ENCODE measurements around the gene COPS7A. TPM values are rescaled to one million over a fixed set of nuclear protein-coding genes. Genes with fewer than 3 reads are reported as not detected.
A peak's percentile ranks its signal among the peaks of the same experiment; 100 is the strongest.

COPS7A gene
- total RNA-seq, 3 donors from 2014 or later = 46.5 to 54.4 (median 48.1) TPM

DNA sequence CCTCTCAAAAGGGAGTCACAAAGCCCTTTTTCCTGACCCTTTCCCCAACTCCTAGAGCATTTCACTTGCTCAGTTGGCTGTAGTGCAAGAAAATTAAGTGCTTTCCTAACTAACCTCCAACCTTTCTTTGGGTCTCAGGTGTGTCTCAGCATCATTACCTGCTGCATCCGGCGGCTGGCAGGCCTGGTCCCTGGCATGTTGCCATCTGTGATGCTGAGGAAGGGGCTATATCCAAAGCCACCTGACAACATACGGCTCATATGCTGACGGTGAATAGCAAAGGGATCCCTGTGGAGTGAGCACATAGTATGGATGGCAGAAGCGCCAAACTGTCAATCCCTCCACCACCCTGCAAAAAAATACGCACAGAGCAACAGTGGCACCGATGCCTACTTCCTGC lies 27.9 kb downstream of the COPS7A start:
- H3K36me3 Mint-ChIP-seq (ENCODE audit: insufficient read depth) = peaks cover 25% of the 10 kb centered on the region
- DNase-seq (no peak), ATAC-seq (no peak)
- peaks cover 16% of the 10 kb centered on the region for H3K4me1 Mint-ChIP-seq (ENCODE audit: low read depth)
- H3K4me3 Mint-ChIP-seq = peak overlapping the region; percentile 92
- no peaks in the 10 kb centered on the region for H3K9me3 Mint-ChIP-seq
- H3K27me3 Mint-ChIP-seq (ENCODE audit: low read depth) = no peaks in the 10 kb centered on the region

DNA sequence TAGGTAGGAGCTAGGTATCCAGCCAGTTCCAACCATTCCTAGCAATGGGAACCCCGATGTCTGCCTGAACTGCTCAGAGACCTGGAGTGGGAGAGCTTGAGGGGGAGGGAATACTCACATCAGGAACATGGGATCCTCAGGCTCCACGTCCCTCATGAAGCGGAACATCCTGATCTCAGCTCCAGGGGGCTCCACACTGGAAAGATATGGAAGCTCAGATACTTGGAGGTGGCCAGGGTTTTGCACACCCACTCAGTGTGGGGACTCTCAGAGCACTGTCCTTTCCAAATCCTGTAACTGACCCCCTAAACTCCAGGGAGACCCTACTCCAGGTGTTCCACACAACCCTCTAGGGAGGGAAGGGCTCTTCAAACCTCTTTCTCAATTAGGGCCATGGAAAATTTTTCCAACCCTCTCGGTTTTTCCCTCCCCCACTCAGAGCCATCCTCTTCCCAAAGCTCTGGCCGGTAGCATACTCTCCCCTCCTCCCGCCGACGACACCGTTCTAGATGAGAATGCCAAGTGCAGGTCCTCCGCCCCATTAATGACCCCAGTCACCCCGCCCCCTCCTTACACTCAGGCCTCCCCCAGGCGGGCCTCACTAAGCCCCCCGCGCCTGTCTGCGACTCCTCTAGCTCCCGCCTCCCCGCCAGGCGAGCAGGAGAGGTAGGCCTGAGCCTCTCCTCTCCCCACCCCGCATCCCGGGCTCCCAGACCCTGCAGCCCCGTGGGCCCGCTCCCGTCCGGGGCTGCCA lies 28.5 kb downstream of the COPS7A start:
- Mint-ChIP-seq H3K9me3 (no peaks in the 10 kb centered on the region), H3K27me3 (ENCODE audit: low read depth) (no peaks in the 10 kb centered on the region), H3K4me1 (ENCODE audit: low read depth) (peaks cover 14% of the 10 kb centered on the region), H3K36me3 (ENCODE audit: insufficient read depth) (peaks cover 25% of the 10 kb centered on the region), H3K4me3 (peak overlapping the region; percentile 92)
- peak in 1 of 2 donors; percentile 3 for ATAC-seq
- peak; percentile 29 for DNase-seq

- H3K27me3 Mint-ChIP-seq (ENCODE audit: low read depth) = no peaks in the 10 kb centered on the region
- H3K4me3 Mint-ChIP-seq = peak within 1 kb of the TSS; percentile 92
- DNase-seq = peak; percentile 97
- no peaks in the 10 kb centered on the region for H3K9me3 Mint-ChIP-seq
- peak; percentile 90 to 91 for ATAC-seq
- H3K36me3 Mint-ChIP-seq (ENCODE audit: insufficient read depth) = peaks cover 17% of the 10 kb centered on the region
- H3K4me1 Mint-ChIP-seq (ENCODE audit: low read depth) = peaks cover 14% of the 10 kb centered on the region
These were observed 29.3 kb downstream of the COPS7A start, which contains the start of gene MLF2 for GRCh38 chr12:6752921-6753771. Gene MLF2 (minus strand): TSS chr12:6753141. CDS start chr12:6752334, 807 bp downstream.

GRCh38 chr12:6753772-6754356 lies 30.0 kb downstream of the COPS7A start:
- Mint-ChIP-seq H3K36me3 (ENCODE audit: insufficient read depth) (peaks cover 12% of the 10 kb centered on the region), H3K27me3 (ENCODE audit: low read depth) (no peaks in the 10 kb centered on the region), H3K4me3 (peak overlapping the region; percentile 92)

GRCh38 chr12:6754411-6754810 lies 30.6 kb downstream of the COPS7A start:
- no peak for DNase-seq
- ATAC-seq = no peak
- Mint-ChIP-seq H3K36me3 (ENCODE audit: insufficient read depth) (peaks cover 7% of the 10 kb centered on the region), H3K9me3 (no peaks in the 10 kb centered on the region), H3K27me3 (ENCODE audit: low read depth) (no peaks in the 10 kb centered on the region), H3K4me1 (ENCODE audit: low read depth) (peaks cover 14% of the 10 kb centered on the region), H3K4me3 (no peak overlapping the region)

More at GRCh38 chr12:6753772-6754356, 30.0 kb downstream of the COPS7A start:
- no peak for ATAC-seq
- DNase-seq = no peak
- no peaks in the 10 kb centered on the region for H3K9me3 Mint-ChIP-seq
- H3K4me1 Mint-ChIP-seq (ENCODE audit: low read depth) = peaks cover 14% of the 10 kb centered on the region

DNA sequence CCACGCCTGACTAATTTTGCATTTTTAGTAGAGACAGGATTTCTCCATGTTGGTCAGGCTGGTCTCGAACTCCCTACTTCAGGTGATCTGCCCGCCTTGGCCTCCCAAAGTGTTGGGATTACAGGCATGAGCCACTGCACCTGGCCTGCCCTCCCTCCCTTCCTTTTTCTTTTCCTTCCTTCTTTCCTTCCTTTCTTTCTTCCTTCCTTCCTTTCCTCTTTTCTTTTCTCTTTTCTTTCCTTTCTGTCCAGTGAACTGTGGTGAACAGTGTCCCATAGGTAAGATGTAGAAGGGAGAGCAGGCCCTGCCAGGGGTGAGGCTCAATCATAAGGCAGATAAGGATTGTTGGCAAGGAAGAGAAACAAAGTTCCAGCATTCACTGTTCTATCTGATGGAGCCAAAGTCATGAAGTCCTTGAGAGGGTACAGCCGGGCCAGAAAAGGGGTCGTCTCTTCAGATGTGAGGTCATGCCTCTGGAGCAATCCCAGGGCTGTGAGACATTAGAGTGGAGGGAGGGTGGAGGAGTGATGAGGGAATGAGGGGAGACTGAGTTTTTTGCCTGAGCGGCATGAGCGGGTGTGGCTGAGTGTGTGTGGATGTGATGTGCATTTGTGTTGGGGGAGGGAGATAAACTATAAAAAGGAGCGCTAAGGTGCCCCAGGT lies 33.3 kb downstream of the COPS7A start:
- ATAC-seq = no peak
- no peak for DNase-seq
- peaks cover 6% of the 10 kb centered on the region for H3K4me1 Mint-ChIP-seq (ENCODE audit: low read depth)
- no peaks in the 10 kb centered on the region for H3K27me3 Mint-ChIP-seq (ENCODE audit: low read depth)
- H3K9me3 Mint-ChIP-seq = no peaks in the 10 kb centered on the region
- H3K4me3 Mint-ChIP-seq = no peak overlapping the region
- H3K36me3 Mint-ChIP-seq (ENCODE audit: insufficient read depth) = no peaks in the 10 kb centered on the region

DNA sequence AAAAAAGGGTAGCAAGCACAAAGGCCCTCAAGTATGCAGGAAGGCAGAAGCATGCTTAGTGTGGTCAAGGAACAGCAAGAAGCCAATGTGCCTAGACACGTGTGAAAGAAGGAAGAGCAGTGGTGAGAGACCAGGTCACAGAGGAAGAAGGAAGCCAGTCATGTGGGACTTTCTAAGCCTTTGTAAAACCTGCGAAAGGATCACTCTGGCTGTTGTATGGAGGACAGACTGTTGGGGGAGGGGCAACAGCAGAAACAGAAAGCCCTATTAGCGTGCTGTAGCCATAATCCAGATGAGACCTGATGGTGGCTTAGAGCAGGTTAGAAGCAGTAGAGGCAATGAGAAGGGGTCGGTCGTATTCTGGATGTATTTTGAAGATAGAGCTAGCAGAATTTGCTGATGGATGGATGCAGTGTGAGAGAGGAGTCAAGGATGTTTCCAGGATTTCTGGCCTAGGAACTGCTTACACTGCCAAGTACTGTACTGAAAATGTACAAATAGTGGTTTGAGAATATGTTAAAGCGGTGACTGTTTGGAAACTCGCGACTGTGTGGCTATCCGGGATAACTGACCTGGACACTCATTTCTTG lies 34.8 kb downstream of the COPS7A start:
- Mint-ChIP-seq H3K9me3 (no peaks in the 10 kb centered on the region), H3K4me1 (ENCODE audit: low read depth) (peaks cover 5% of the 10 kb centered on the region), H3K27me3 (ENCODE audit: low read depth) (no peaks in the 10 kb centered on the region), H3K4me3 (no peak overlapping the region), H3K36me3 (ENCODE audit: insufficient read depth) (no peaks in the 10 kb centered on the region)
- DNase-seq (no peak), ATAC-seq (no peak)

DNA sequence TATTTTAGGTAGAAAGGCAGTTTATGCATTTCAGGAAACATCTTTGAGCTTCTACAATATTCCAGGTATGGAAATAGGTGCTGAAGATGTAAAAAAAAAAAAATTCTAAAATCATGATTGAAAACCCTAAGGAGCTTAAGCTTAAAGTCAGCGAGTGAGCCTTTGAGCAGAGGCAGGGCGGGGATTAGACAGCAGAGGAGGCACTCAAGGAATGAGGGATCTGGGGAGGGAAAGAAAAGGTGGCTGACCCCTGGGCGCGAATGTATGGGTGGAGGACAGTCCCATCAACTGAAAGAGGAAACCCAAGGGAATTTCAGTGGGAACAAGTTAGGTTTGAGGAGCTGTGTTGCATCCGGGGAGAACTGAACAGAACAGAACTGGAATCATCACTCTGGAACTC lies 35.9 kb downstream of the COPS7A start:
- H3K36me3 Mint-ChIP-seq (ENCODE audit: insufficient read depth) = no peaks in the 10 kb centered on the region
- H3K4me1 Mint-ChIP-seq (ENCODE audit: low read depth) = peaks cover 7% of the 10 kb centered on the region
- no peak for ATAC-seq
- no peaks in the 10 kb centered on the region for H3K9me3 Mint-ChIP-seq
- H3K4me3 Mint-ChIP-seq = no peak overlapping the region
- peaks cover 7% of the 10 kb centered on the region for H3K27me3 Mint-ChIP-seq (ENCODE audit: low read depth)
- DNase-seq = no peak

DNA sequence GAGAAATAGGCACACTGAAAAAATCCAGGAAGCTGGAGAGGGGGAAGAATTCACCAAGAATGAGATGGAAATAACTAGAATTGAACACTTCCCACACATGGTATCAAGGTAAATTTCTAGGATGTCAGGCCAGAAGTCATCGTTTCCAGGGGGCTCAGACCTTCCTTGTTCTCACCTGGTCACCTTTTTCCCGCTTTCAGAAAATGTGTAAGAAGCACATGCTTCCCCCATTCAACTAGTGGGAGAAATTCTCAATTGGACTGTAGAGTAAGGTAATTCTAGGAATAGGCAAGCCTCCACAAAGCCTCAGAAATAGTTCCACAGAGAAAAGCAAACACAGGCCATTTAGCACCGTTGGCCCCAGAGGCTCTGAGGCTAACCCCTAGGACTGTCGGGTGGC lies 39.5 kb downstream of the COPS7A start:
- ATAC-seq (no peak), DNase-seq (no peak)
- Mint-ChIP-seq H3K4me3 (no peak overlapping the region), H3K9me3 (no peaks in the 10 kb centered on the region), H3K27me3 (ENCODE audit: low read depth) (peaks cover 25% of the 10 kb centered on the region), H3K4me1 (ENCODE audit: low read depth) (peaks cover 28% of the 10 kb centered on the region), H3K36me3 (ENCODE audit: insufficient read depth) (no peaks in the 10 kb centered on the region)

DNA sequence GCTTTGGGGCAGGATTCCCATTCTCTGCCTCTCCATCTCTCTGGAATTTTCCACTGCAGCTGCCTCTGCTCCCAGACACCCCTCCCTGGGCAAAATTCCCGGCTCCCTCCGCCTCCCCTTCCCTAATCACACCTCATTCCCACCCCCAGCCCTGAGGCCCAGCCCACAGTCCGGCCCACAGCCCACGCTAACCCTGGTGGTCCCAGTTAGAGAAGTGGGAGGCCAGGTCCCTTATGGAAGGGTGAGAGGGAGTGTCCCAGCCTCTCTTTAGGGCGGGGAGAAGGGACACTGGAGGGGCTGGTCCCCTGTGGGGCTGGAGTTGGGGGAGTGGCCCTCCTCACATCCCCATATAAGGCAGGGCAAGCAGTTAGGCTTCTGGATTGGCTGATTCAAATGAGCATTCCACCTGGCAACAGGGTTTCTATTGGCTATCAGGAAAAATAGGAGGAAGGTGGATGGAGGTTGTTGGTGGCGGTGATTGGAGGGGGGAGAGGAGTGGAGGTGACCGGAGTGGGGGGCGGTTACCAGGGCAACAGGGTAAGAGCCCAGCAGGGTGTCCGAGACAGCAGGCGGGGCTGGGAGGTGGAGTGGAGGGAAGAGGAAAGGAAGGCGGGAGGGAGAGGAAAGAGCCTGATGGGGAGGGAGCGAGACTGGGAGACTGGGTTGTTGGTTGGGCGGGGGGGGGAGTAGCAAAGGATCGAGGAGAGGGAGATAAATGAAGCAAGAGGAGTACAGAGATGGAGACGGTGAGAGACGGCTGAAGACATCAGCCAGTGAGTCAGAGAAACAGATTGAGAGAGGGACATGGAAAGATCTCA lies 40.4 kb downstream of the COPS7A start:
- H3K4me1 Mint-ChIP-seq (ENCODE audit: low read depth) = peaks cover 29% of the 10 kb centered on the region
- H3K9me3 Mint-ChIP-seq = no peaks in the 10 kb centered on the region
- peaks cover 31% of the 10 kb centered on the region for H3K27me3 Mint-ChIP-seq (ENCODE audit: low read depth)
- ATAC-seq = peak; percentile 71 to 76
- no peaks in the 10 kb centered on the region for H3K36me3 Mint-ChIP-seq (ENCODE audit: insufficient read depth)
- peak overlapping the region; percentile 25 for H3K4me3 Mint-ChIP-seq
- DNase-seq = no peak

DNA sequence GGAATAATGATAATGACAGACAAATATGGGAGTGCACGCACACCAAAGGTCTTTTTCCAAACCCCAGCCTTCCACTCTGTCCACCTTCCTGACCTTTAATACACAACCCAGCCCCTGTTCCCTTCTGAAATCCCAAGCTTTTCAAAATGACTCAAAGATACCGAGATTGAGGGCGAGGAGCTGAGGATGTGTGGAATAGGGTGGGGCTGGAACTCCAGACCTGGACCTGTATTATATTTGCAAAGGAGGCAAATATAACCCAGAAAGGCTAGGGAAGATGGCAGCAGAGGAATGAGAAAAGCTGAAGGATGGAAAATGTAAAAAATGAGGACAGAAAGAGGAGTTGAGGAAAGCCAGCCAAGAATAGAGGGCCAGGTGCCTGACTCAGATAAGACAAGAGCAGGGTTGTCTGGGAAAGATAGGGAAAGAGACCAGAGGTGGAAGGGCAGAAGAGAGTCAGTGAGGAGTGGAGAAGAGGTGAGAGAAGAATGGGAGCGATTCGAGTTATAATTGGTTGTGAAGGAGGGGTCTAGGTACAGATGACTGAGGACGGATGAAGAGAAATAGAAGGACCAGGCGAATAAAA lies 41.3 kb downstream of the COPS7A start:
- DNase-seq (no peak), ATAC-seq (no peak)
- Mint-ChIP-seq H3K27me3 (ENCODE audit: low read depth) (peaks cover 31% of the 10 kb centered on the region), H3K36me3 (ENCODE audit: insufficient read depth) (no peaks in the 10 kb centered on the region), H3K4me3 (peak overlapping the region; percentile 76), H3K4me1 (ENCODE audit: low read depth) (peaks cover 30% of the 10 kb centered on the region), H3K9me3 (no peaks in the 10 kb centered on the region)

DNA sequence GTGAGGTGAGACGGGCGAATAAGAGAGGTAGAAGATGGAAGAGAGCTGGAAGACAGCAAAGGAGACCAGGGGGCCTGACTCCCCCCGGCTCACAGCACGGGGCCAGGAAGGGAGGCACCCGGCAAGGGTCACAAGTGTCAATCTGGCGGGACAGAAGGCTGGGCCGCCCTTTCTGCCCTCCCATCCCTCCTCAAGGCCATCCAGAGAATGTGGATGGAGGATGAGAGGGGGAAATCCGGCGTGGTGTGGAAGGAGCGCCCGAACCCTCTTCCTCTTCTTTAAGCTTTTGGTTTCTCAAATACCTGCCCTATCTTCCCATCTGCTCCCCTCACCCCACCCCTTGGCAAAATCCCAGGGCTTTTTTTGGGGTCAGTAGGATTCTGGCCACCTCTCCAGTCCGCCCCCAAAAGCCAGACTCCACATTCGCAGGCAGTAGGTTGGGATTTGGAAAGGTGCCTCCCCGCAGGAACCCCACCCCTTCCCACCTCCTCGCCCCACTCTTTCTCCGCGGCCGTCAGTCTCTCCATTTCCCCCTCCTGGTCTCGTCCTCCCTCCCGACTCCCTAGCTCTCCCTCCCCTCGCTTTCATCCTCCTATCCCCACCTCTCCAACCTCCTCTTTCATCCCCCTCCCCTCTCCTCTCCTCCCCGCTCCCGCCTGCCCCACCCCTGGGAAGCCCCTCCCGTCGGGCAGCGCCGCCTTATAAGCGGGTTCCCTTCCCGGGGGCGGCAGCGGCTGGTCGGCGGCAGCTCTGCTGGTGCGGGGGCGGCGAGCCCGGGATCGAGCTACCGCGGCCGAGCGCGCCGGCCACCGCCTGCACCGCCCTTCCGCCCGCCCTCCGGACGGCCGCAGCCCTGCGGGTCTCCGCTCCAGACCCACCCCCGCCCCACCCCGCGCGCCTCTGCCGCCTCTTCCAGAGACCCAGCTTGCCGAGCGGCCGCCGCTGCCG lies 42.1 kb downstream of the COPS7A start, which contains the start of gene PTMS:
Gene PTMS (plus strand): TSS at position 730 of the 948 bp plus-strand sequence. CDS start 343 bp downstream, outside the sequence.
- Mint-ChIP-seq H3K4me3 (peak within 1 kb of the TSS; percentile 76), H3K36me3 (ENCODE audit: insufficient read depth) (peaks cover under 1% of the 10 kb centered on the region), H3K27me3 (ENCODE audit: low read depth) (peaks cover 33% of the 10 kb centered on the region), H3K4me1 (ENCODE audit: low read depth) (peaks cover 32% of the 10 kb centered on the region), H3K9me3 (no peaks in the 10 kb centered on the region)
- peak; percentile 11 to 20 for ATAC-seq
- DNase-seq = no peak

Data from activated T-cell treated with anti-CD3 and anti-CD28 coated beads, Interleukin-2, amount 50 U/mL, for 4 hours (primary cell).